Natural killer cell (primary cell): ENCODE measurements around the gene PUM1. TPM values are rescaled to one million over a fixed set of nuclear protein-coding genes. Genes with fewer than 3 reads are reported as not detected.
"Not testable (repeated sequence)": the region's sequence is repeated elsewhere in the genome, so short reads cannot be mapped to it uniquely, and the experiment has no call there.

Experiments
- ATAC-seq, 3 donors: fragments of 150-1000 bp in 2 of 3; fragments of 200-7000 bp in 1 of 3; cut with Tn5 transposase; 1 replicate in 1 of 3; 2 replicates in 2 of 3; pipeline ENCODE4 v1.10.0; 2021; ENCODE audit warnings: mild to moderate bottlenecking in 2 of 3, moderate library complexity in 2 of 3
- DNase-seq, 2 donors: peaks; one replicate each; pipeline versions ENCODE4 v3.0.0 to v3.0.0-alpha.2; 2013 to 2021; ENCODE audit warnings: mixed read lengths in 1 of 2
- H3K27ac ChIP-seq: one replicate; pipeline ENCODE4 v1.5.1; 2013; ENCODE audit warnings: mild to moderate bottlenecking, low read length
- H3K27me3 ChIP-seq: one replicate; pipeline ENCODE4 v1.6.1; 2013; ENCODE audit warnings: low read length; ENCODE audit not compliant: control insufficient read depth, insufficient read depth
- H3K36me3 ChIP-seq: one replicate; pipeline ENCODE4 v1.6.1; 2013; ENCODE audit warnings: low read length; ENCODE audit not compliant: control insufficient read depth, insufficient read depth
- H3K4me1 ChIP-seq: one replicate; pipeline ENCODE4 v1.6.1; 2013; ENCODE audit warnings: low read length; ENCODE audit not compliant: control insufficient read depth, insufficient read depth
- H3K4me3 ChIP-seq: one replicate; pipeline ENCODE4 v1.5.1; 2013; ENCODE audit warnings: low read length
- H3K9me3 ChIP-seq: one replicate; pipeline ENCODE4 v1.6.1; 2013; ENCODE audit warnings: low read length; ENCODE audit not compliant: control insufficient read depth, insufficient read depth
- H3K27ac Mint-ChIP-seq, 2 donors: one replicate each; pipeline ENCODE4 v1.8.0; 2022; ENCODE audit warnings: mild to moderate bottlenecking in 2 of 2, mixed read lengths in 2 of 2, moderate library complexity in 1 of 2
- H3K27me3 Mint-ChIP-seq, 2 donors: one replicate each; pipeline ENCODE4 v1.8.0; 2022; ENCODE audit warnings: low read depth in 2 of 2, mixed read lengths in 2 of 2
- H3K36me3 Mint-ChIP-seq: one replicate; pipeline ENCODE4 v1.8.0; 2022; ENCODE audit warnings: mixed read lengths
- H3K4me1 Mint-ChIP-seq, 2 donors: one replicate each; pipeline ENCODE4 v1.8.0; 2022; ENCODE audit warnings: mixed read lengths in 2 of 2
- H3K4me3 Mint-ChIP-seq: one replicate; pipeline ENCODE4 v1.8.0; 2022; ENCODE audit warnings: mild to moderate bottlenecking, moderate library complexity, mixed read lengths
- H3K9me3 Mint-ChIP-seq, 2 donors: one replicate each; pipeline ENCODE4 v1.8.0; 2022; ENCODE audit warnings: mixed read lengths in 2 of 2
- CTCF ChIP-seq: fragments of 200-600 bp; IDR thresholded peaks from one replicate; pipeline ENCODE4 v1.8.0; 2022; ENCODE audit warnings: antibody characterized with exemption
- WGBS: methylation state at CpG from one replicate; pipeline ENCODE4 v1.1.7; 2013; ENCODE audit warnings: missing lambda C conversion rate; ENCODE audit not compliant: insufficient coverage; 5-methylcytosine and 5-hydroxymethylcytosine counted together
- intact Hi-C: fragments of 100-400 bp; cut with micrococcal nuclease; formaldehyde crosslinking; loops from one replicate; pipeline ENCODE4 v1.14.2; 2022
- total RNA-seq, 4 donors: library from RNA; stranded (reverse); fragments of 120-200 nt in 1 of 4; gene quantifications; one replicate each; pipeline versions ENCODE4 v1.2.3 to v1.2.4, GENCODE V29; 2013 to 2022

Gene PUM1
- total RNA-seq, 3 donors from 2014 or later (not counting 1 experiment from before 2014, with no cell fraction given) = 193 to 209 (median 202) TPM

DNA sequence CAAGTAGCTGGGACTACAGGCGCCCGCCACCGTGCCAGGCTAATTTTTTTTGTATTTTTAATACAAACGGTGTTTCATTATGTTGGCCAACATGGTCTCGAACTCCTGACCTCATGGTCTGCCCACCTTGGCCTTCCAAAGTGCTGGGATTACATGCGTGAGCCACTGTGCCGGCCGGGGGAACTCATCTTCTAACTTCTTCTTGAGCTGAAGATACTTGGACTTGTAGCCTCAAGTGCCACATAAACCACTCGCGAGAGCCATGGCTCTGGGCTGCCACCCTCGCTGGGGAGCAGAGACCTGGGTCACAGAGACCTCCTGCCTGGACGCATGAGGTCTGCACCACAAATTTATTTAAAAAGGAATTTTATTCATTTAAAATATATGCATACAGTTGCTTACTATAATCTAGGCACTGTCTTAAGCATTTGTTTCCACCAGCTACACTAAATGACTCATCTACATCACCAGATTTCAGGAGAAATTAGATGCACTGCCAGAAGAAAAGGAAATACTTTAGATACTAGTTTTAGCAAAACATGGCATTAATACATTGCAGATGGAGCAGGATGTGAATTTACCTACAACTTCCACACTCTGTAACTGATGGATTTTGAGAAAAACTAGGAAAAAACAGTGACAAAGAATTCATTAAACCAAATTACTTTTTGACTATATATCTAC lies 29.9 kb upstream of the PUM1 start:
- Mint-ChIP-seq H3K9me3 (no peaks in the 10 kb centered on the region), H3K27me3 (no peaks in the 10 kb centered on the region)
- intact Hi-C loops = no loop called here

DNA sequence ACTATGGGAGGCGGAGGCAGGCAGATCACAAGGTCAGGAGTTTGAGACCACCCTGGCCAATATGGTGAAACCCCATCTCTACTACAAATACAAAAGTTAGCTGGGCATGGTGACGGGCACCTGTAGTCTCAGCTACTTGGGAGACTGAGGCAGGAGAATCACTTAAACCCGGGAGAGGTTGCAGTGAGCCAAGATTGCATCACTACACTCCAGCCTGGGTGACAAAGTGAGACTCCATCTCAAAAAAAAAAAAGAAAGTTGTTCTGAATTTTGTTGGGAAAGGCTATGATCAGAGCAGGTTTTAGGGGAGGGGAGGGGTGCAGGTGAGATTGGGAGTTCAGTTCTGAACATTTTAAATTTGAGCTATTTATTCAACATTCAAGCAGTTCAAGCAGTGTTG lies 22.6 kb upstream of the PUM1 start:
- H3K27me3 ChIP-seq, H3K4me3 ChIP-seq, DNase-seq, H3K36me3 Mint-ChIP-seq, H3K4me3 Mint-ChIP-seq, H3K27ac ChIP-seq, H3K9me3 Mint-ChIP-seq, H3K27me3 Mint-ChIP-seq, H3K27ac Mint-ChIP-seq, H3K9me3 ChIP-seq, H3K36me3 ChIP-seq, H3K4me1 ChIP-seq, intact Hi-C loops, ATAC-seq, H3K4me1 Mint-ChIP-seq: not testable (repeated sequence)
- WGBS = 93% methylated on average over 3 of the region's 3 CpGs

More for the DNA sequence above, 29.9 kb upstream of the PUM1 start:
- Mint-ChIP-seq H3K4me1 (no peaks in the 10 kb centered on the region), H3K36me3 (no peaks in the 10 kb centered on the region), H3K27ac (no peak overlapping the region), H3K4me3 (no peak overlapping the region)
- no peak for TF ChIP-seq CTCF
- ATAC-seq = no peak
- 88% methylated on average over 11 of the region's 12 CpGs for WGBS
- Histone ChIP-seq H3K36me3 (no peaks in the 10 kb centered on the region), H3K4me1 (no peaks in the 10 kb centered on the region), H3K27ac (no peak overlapping the region), H3K27me3 (no peaks in the 10 kb centered on the region), H3K9me3 (no peaks in the 10 kb centered on the region), H3K4me3 (no peak overlapping the region)
- no peak for DNase-seq

GRCh38 chr1:31084782-31085569 lies 19.5 kb upstream of the PUM1 start:
- Histone ChIP-seq H3K36me3 (no peaks in the 10 kb centered on the region), H3K4me1 (no peaks in the 10 kb centered on the region), H3K27ac (no peak overlapping the region), H3K27me3 (no peaks in the 10 kb centered on the region), H3K4me3 (no peak overlapping the region), H3K9me3 (no peaks in the 10 kb centered on the region)
- Mint-ChIP-seq H3K36me3 (no peaks in the 10 kb centered on the region), H3K4me1 (no peaks in the 10 kb centered on the region), H3K4me3 (no peak overlapping the region), H3K27me3 (peaks cover 0 to 3% of the 10 kb centered on the region in 2 donors), H3K27ac (no peak overlapping the region), H3K9me3 (no peaks in the 10 kb centered on the region)
- TF ChIP-seq CTCF = no peak
- intact Hi-C loops = no loop called here
- ATAC-seq = no peak
- 75% methylated on average over 15 of the region's 16 CpGs for WGBS
- DNase-seq = no peak

DNA sequence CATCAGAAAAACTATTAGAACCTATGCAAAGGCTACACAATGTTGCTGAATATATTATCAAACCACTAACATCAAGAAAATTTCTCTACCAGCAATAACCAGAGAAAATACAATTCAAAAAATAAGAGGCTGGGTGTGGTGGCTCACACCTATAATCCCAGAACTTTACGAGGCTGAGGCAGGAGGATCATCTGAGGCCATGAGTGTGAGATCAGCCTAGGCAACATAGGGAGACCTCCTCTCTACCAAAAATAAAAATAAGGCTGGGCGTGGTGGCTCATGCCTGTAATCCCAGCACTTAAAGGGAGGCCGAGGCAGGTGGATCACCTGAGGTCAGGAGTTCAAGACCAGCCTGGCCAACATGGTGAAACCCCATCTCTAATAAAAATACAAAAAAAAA lies 16.9 kb upstream of the PUM1 start:
- Mint-ChIP-seq H3K27ac (no peak overlapping the region), H3K4me3 (no peak overlapping the region), H3K9me3 (no peaks in the 10 kb centered on the region), H3K4me1 (no peaks in the 10 kb centered on the region), H3K27me3 (no peaks in the 10 kb centered on the region), H3K36me3 (no peaks in the 10 kb centered on the region)
- intact Hi-C loops = no loop called here
- no peak overlapping the region for H3K27ac ChIP-seq
- H3K9me3 ChIP-seq = no peaks in the 10 kb centered on the region
- no peak overlapping the region for H3K4me3 ChIP-seq
- no peak for ATAC-seq
- no peaks in the 10 kb centered on the region for H3K4me1 ChIP-seq
- H3K27me3 ChIP-seq = no peaks in the 10 kb centered on the region
- 84% methylated on average over 3 of the region's 3 CpGs for WGBS
- no peaks in the 10 kb centered on the region for H3K36me3 ChIP-seq
- DNase-seq = no peak
- TF ChIP-seq CTCF = no peak
